HCT116 (cell line): ENCODE measurements around the gene SHCBP1L. TPM values are rescaled to one million over a fixed set of nuclear protein-coding genes. Genes with fewer than 3 reads are reported as not detected.

Experiments used
- ATAC-seq: fragments of 200-7000 bp; cut with Tn5 transposase; 2 replicates; pipeline ENCODE4 v1.9.1; 2020; ENCODE audit warnings: mild to moderate bottlenecking, moderate library complexity
- BruUV-seq: library from RNA; stranded (reverse); fragments of 400-500 nt; replicated peaks from 2 replicates; lab custom pipeline; 2021; lab: Mats Ljungman, UMichigan
- CTCF ChIA-PET: fragments of 300-600 bp; sonication (Branson Sonifier 250); formaldehyde crosslinking; loops from one replicate; lab custom pipeline; 2021; ENCODE audit warnings: antibody characterized with exemption; lab: Charles Lee
- POLR2A ChIA-PET: fragments of 300-600, 350-600 bp; sonication (Branson Sonifier 250); formaldehyde crosslinking; loops from one replicate; lab custom pipeline; 2021; ENCODE audit warnings: antibody characterized with exemption; lab: Charles Lee
- RAD21 ChIA-PET, 2 experiments: fragments of 300-600 bp; sonication (Branson Sonifier 250); formaldehyde crosslinking; loops; one replicate each; lab custom pipeline; 2023; ENCODE audit warnings: low total read pairs in 2 of 2; ENCODE audit not compliant: uncharacterized antibody in 2 of 2, unreplicated experiment in 2 of 2, low non-redundant PET in 1 of 2; lab: Charles Lee
- DNase-seq: peaks from one replicate; pipeline ENCODE4 v3.0.0-alpha.2; 2010; ENCODE audit warnings: low read depth, low spot score
- H2AFZ ChIP-seq: fragments of 200-600 bp; shearing (Covaris generic), sonication (generic); 2 replicates; pipeline ENCODE4 v1.6.1; 2017; ENCODE audit warnings: low read depth, mixed run types, mixed read lengths, antibody characterized with exemption, low read length; ENCODE audit not compliant: poor library complexity, severe bottlenecking
- H3K27ac ChIP-seq: 2 replicates; pipeline ENCODE4 v1.5.1; 2012; ENCODE audit warnings: low read depth, low read length
- H3K27me3 ChIP-seq: fragments of 200-600 bp; sonication (generic); 2 replicates; pipeline ENCODE4 v1.6.1; 2016; ENCODE audit warnings: mixed run types, low read length, mixed read lengths; ENCODE audit not compliant: insufficient read depth
- H3K36me3 ChIP-seq, 2 experiments: fragments of 200-500 bp in 1 of 2; fragments of 200-600 bp in 1 of 2; sonication (Bioruptor generic) in 1 of 2; sonication (generic) in 1 of 2; 2 replicates each; pipeline versions ENCODE4 v1.5.1 to v1.6.1; 2014 to 2016; ENCODE audit warnings: low read length in 2 of 2, inconsistent platforms in 1 of 2, mixed read lengths in 1 of 2, mixed run types in 1 of 2; ENCODE audit not compliant: insufficient read depth in 2 of 2, control insufficient read depth in 1 of 2
- H3K4me1 ChIP-seq, 2 experiments: fragments of 200-600 bp in 1 of 2; sonication (generic) in 1 of 2; 2 replicates each; pipeline versions ENCODE4 v1.5.1 to v1.6.1; 2012 to 2017; ENCODE audit warnings: low read length in 2 of 2, inconsistent platforms in 1 of 2, mild to moderate bottlenecking in 1 of 2, mixed read lengths in 1 of 2, mixed run types in 1 of 2, moderate library complexity in 1 of 2; ENCODE audit not compliant: insufficient read depth in 2 of 2, control insufficient read depth in 1 of 2
- H3K4me2 ChIP-seq: fragments of 200-600 bp; sonication (generic); 2 replicates; pipeline ENCODE4 v1.6.1; 2017; ENCODE audit warnings: mixed run types, low read length, mixed read lengths
- H3K4me3 ChIP-seq, 2 experiments: fragments of 200-600 bp in 1 of 2; sonication (generic) in 1 of 2; replicated peaks in 1 of 2; 2 replicates each; pipeline ENCODE4 v1.5.1; 2011 to 2016; ENCODE audit warnings: low read length in 2 of 2, control low read depth in 1 of 2, low read depth in 1 of 2, mild to moderate bottlenecking in 1 of 2, mixed read lengths in 1 of 2, mixed run types in 1 of 2
- H3K79me2 ChIP-seq: fragments of 200-600 bp; sonication (generic); 2 replicates; pipeline ENCODE4 v1.6.1; 2017; ENCODE audit warnings: mild to moderate bottlenecking, mixed run types, low read length, moderate library complexity, mixed read lengths; ENCODE audit not compliant: insufficient read depth
- H3K9ac ChIP-seq: fragments of 200-600 bp; sonication (generic); 2 replicates; pipeline ENCODE4 v1.6.1; 2016; ENCODE audit warnings: low read length, mixed read lengths
- H3K9me2 ChIP-seq: fragments of 200-600 bp; sonication (generic), shearing (Covaris generic); 2 replicates; pipeline ENCODE4 v1.6.1; 2017; ENCODE audit warnings: mixed run types, mild to moderate bottlenecking, moderate library complexity; ENCODE audit not compliant: insufficient read depth
- H3K9me3 ChIP-seq, 2 experiments: fragments of 200-500 bp in 1 of 2; fragments of 200-600 bp in 1 of 2; sonication (Bioruptor generic) in 1 of 2; sonication (generic) in 1 of 2; 2 replicates each; pipeline ENCODE4 v1.6.1; 2014 to 2017; ENCODE audit warnings: low read length in 2 of 2, mixed read lengths in 2 of 2, inconsistent platforms in 1 of 2, low read depth in 1 of 2, mild to moderate bottlenecking in 1 of 2, mixed run types in 1 of 2, moderate library complexity in 1 of 2; ENCODE audit not compliant: control insufficient read depth in 1 of 2, insufficient read depth in 1 of 2
- H4K20me1 ChIP-seq: fragments of 200-600 bp; sonication (generic), shearing (Covaris generic); 2 replicates; pipeline ENCODE4 v1.6.1; 2017; ENCODE audit warnings: mixed run types, mild to moderate bottlenecking, moderate library complexity; ENCODE audit not compliant: insufficient read depth
- CBX3 ChIP-seq: IDR thresholded peaks from 2 replicates; pipeline ENCODE4 v1.6.1; 2012; ENCODE audit warnings: low read depth
- CTCF ChIP-seq, 3 experiments: fragments of 200-600 bp in 1 of 3; sonication (generic) in 1 of 3; IDR thresholded peaks in 2 of 3; conservative IDR thresholded peaks in 1 of 3; 2 replicates each; pipeline ENCODE4 v1.5.1; 2012 to 2017; ENCODE audit warnings: low read depth in 2 of 3, low read length in 2 of 3, antibody characterized with exemption in 1 of 3, borderline replicate concordance in 1 of 3, control low read depth in 1 of 3, mild to moderate bottlenecking in 1 of 3, mixed read lengths in 1 of 3, mixed run types in 1 of 3, moderate library complexity in 1 of 3; ENCODE audit not compliant: insufficient read depth in 1 of 3
- ELF1 ChIP-seq: IDR thresholded peaks from 2 replicates; pipeline ENCODE4 v1.6.1; 2012; ENCODE audit warnings: low read depth, borderline replicate concordance
- EZH2 ChIP-seq: fragments of 200-600 bp; sonication (generic); IDR thresholded peaks from 2 replicates; pipeline ENCODE4 v1.6.1; 2017; ENCODE audit warnings: antibody characterized with exemption, mixed run types
- FOSL1 ChIP-seq: IDR thresholded peaks from 2 replicates; pipeline ENCODE4 v1.6.1; 2012; ENCODE audit warnings: low read depth
- JUND ChIP-seq: IDR thresholded peaks from 2 replicates; pipeline ENCODE4 v1.6.1; 2012
- POLR2A ChIP-seq: IDR thresholded peaks from 2 replicates; pipeline ENCODE4 v1.7.0; 2011; ENCODE audit warnings: borderline replicate concordance; ENCODE audit not compliant: insufficient read depth, insufficient read length; ENCODE audit errors: extremely low read depth
- REST ChIP-seq: IDR thresholded peaks from 2 replicates; pipeline ENCODE4 v1.6.1; 2012; ENCODE audit warnings: low read depth
- SP1 ChIP-seq: IDR thresholded peaks from 2 replicates; pipeline ENCODE4 v1.6.1; 2012; ENCODE audit warnings: low read depth
- SRF ChIP-seq: IDR thresholded peaks from 2 replicates; pipeline ENCODE4 v1.6.1; 2012; ENCODE audit warnings: low read depth
- TCF7L2 ChIP-seq: IDR thresholded peaks from 2 replicates; pipeline ENCODE4 v1.7.0; 2011; ENCODE audit warnings: borderline replicate concordance, inconsistent platforms; ENCODE audit not compliant: insufficient read depth, insufficient read length; ENCODE audit errors: extremely low read depth
- ZBTB33 ChIP-seq: IDR thresholded peaks from 2 replicates; pipeline ENCODE4 v1.6.1; 2011; ENCODE audit warnings: mild to moderate bottlenecking, low read length, moderate library complexity; ENCODE audit not compliant: insufficient replicate concordance; ENCODE audit errors: extremely low read depth
- intact Hi-C: fragments of 100-400 bp; cut with micrococcal nuclease; formaldehyde crosslinking; loops from 2 replicates; pipeline ENCODE4 v1.10.0; 2022
- total RNA-seq: library from RNA; stranded (reverse); gene quantifications from one replicate; pipeline ENCODE4 v1.2.1, GENCODE V29; 2021; ENCODE audit not compliant: unreplicated experiment

The SHCBP1L gene
- total RNA-seq, 1 experiment from 2014 or later: not detected

- no peaks in the 10 kb centered on the region for H3K9me3 ChIP-seq
- H2AFZ ChIP-seq: no peak overlapping the region
- H3K4me3 ChIP-seq: no peak overlapping the region
- intact Hi-C loops: no loop called here
- no peak for ATAC-seq
- RAD21 ChIA-PET: no interaction called here
- no peak for TF ChIP-seq CTCF (IDR thresholded peaks at IDR 0.05 in 2 of 3, conservative IDR thresholded peaks at IDR 0.05 in 1 of 3; ENCODE audit: borderline replicate concordance in 1 of 3, insufficient read depth in 1 of 3, low read depth in 2 of 3, low read length in 2 of 3)
- TF ChIP-seq FOSL1: no peak
- TF ChIP-seq TCF7L2: no peak
- no peak for TF ChIP-seq JUND
- no peak for TF ChIP-seq SRF
- TF ChIP-seq POLR2A: no peak
- no peak for TF ChIP-seq EZH2
- no peak for TF ChIP-seq ZBTB33
- TF ChIP-seq SP1: no peak
- TF ChIP-seq ELF1: no peak
- TF ChIP-seq CBX3: no peak
- no peak for TF ChIP-seq REST
- TF ChIP-seq, all 23 proteins: peak for 0
- no TSS peak for BruUV-seq
- Histone ChIP-seq H3K79me2 (no peaks in the 10 kb centered on the region), H3K4me2 (no peak overlapping the region), H3K36me3 (no peaks in the 10 kb centered on the region), H3K9ac (no peak overlapping the region), H3K4me1 (peaks cover 0 to 13% of the 10 kb centered on the region in 2 experiments; a peak in 2 of 4 replicates), H3K27me3 (no peaks in the 10 kb centered on the region), H4K20me1 (no peaks in the 10 kb centered on the region), H3K9me2 (no peaks in the 10 kb centered on the region), H3K27ac (no peak overlapping the region)
- no peak for DNase-seq
- CTCF ChIA-PET: no interaction called here
- POLR2A ChIA-PET: no interaction called here
Measured at GRCh38 chr1:182984621-182985020, 31.7 kb upstream of the SHCBP1L start.
